ENCODE results near the gene ZNF724. TPM values are rescaled to one million over a fixed set of nuclear protein-coding genes. Genes with fewer than 3 reads are reported as not detected.
"Not testable (repeated sequence)": the region's sequence is repeated elsewhere in the genome, so short reads cannot be mapped to it uniquely, and the experiment has no call there.

ZNF724 gene
- total RNA-seq, result 4.2 TPM

DNA sequence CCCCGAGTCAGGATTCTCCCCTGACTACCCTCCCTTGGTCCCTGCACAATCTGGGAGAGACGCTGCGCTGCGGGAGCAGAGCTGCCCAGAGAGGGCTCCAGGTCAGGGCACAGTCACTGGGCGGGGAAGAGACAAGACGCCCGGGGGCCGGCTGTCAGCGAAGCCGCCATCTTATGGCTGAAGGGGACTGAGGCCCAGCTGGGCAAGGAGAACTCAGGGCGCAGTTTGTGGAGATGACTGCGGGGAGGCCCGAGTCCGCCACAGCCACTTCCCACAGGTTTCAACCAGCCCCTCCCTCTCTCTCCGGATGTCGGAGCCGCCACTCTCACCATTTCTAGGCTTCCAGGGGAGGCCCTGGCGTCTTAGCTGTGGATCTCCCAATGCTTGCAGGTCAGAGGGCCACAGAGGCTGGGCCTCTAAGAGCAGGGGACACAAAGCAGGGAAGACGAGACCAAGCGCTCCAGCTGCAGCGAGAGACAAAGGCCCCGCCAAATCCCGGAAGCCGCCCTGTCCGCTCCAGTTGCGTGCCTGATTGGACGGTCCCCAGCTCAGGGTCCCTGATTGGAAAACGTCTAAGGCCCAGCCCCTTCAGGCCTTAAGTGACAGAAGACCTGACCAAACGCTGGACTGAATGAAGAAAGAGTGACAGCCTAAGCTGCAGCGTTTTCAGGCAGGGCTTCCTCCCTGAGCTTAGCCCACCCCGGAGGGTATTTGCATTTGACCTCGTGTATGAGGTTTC lies at the start of gene ZNF724:
Gene ZNF724 (minus strand): TSS at position 484 of the 739 bp plus-strand sequence. CDS start 152 bp downstream, at position 332.
- H3K9me3 ChIP-seq, result no peaks in the 10 kb centered on the region
- peaks cover 5% of the 10 kb centered on the region for H3K4me1 ChIP-seq
- peak; percentile 96 to 97 for DNase-seq (ENCODE audit: extremely low spot score in 2 of 2)
- H3K27me3 ChIP-seq, result no peaks in the 10 kb centered on the region
- H3K27ac ChIP-seq, result peak within 1 kb of the TSS; percentile 51
- intact Hi-C loops (cut with DNase I), result no loop called here
- peak within 1 kb of the TSS; percentile 58 to 69 for H3K4me3 ChIP-seq
- TF ChIP-seq POLR2AphosphoS5 (IDR thresholded peaks at IDR 0.05; ENCODE audit: insufficient read depth in 1 of 2, low read depth in 1 of 2) (peak; percentile 60 to 86), CTCF (IDR thresholded peaks at IDR 0.05) (no peak)
- H3K36me3 ChIP-seq, result peaks cover 0 to 6% of the 10 kb centered on the region in 2 donors

DNA sequence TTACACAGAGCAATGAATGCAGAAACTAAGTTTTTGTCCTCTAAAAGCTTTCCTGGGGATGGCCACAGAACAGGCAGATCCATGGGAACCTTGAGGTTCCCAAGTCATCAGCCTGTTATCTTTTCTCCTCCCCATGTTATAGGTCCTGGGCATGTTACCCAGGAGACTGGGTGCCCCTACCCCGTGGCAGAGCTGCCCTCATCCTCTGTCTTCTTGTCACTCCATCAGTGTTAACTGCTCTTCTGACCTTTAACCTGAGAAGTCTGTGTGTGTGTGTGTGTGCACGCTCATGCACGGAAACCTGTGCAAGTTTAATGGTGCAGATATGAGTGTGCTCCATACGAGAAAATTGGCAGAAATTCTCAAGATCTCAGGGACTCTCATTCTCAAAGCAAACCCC lies 43.9 kb upstream of the ZNF724 start:
- no peak for TF ChIP-seq POLR2A (IDR thresholded peaks at IDR 0.05)
- DNase-seq (ENCODE audit: extremely low spot score in 2 of 2), result no peak
- intact Hi-C loops (cut with DNase I), result no loop called here
- Histone ChIP-seq H3K4me3 (no peak overlapping the region), H3K9me3 (no peaks in the 10 kb centered on the region), H3K4me1 (no peaks in the 10 kb centered on the region), H3K27ac (no peak overlapping the region), H3K36me3 (no peaks in the 10 kb centered on the region), H3K27me3 (no peaks in the 10 kb centered on the region)

GRCh38 chr19:23289966-23290365 lies 39.8 kb upstream of the ZNF724 start:
- intact Hi-C loops (cut with DNase I); H3K4me1 ChIP-seq; DNase-seq (ENCODE audit: extremely low spot score in 2 of 2): not testable (repeated sequence)

GRCh38 chr19:23287620-23288019 lies 37.4 kb upstream of the ZNF724 start:
- no peaks in the 10 kb centered on the region for H3K4me1 ChIP-seq
- no peak for DNase-seq (ENCODE audit: extremely low spot score in 2 of 2)
- intact Hi-C loops (cut with DNase I), result no loop called here
- TF ChIP-seq POLR2AphosphoS5 (IDR thresholded peaks at IDR 0.05; ENCODE audit: insufficient read depth in 1 of 2, low read depth in 1 of 2) (no peak), POLR2A (IDR thresholded peaks at IDR 0.05) (no peak), CTCF (IDR thresholded peaks at IDR 0.05) (no peak)
- H3K27me3 ChIP-seq, result no peaks in the 10 kb centered on the region
- no peak overlapping the region for H3K27ac ChIP-seq
- no peaks in the 10 kb centered on the region for H3K9me3 ChIP-seq
- H3K4me3 ChIP-seq, result no peak overlapping the region
- no peaks in the 10 kb centered on the region for H3K36me3 ChIP-seq

More at GRCh38 chr19:23289966-23290365, 39.8 kb upstream of the ZNF724 start:
- H3K27me3 ChIP-seq, H3K36me3 ChIP-seq, H3K27ac ChIP-seq, H3K9me3 ChIP-seq, H3K4me3 ChIP-seq: not testable (repeated sequence)

DNA sequence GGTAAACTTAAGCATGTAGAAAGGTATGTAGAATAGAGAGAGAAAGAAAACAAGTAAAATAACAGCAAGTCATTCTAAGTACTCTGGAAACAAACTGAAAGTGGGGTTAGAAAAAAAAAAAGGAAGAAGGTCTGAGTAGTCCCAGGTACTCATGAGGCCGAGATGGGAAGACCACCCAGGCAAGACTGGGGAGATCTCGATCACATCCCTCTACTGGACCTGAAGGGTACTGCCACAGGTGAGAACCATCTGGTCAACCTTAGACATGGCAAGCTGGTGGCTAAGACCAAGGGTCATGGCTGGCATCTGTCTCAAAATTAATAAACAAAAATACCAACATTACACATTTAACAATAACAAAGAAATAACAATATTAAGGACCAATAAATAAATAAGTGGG lies 36.3 kb upstream of the ZNF724 start:
- H3K36me3 ChIP-seq, result no peaks in the 10 kb centered on the region
- H3K4me1 ChIP-seq, result no peaks in the 10 kb centered on the region
- TF ChIP-seq POLR2A (IDR thresholded peaks at IDR 0.05), result no peak
- TF ChIP-seq CTCF (IDR thresholded peaks at IDR 0.05), result peak in 1 of 3 experiments; percentile 7
- TF ChIP-seq POLR2AphosphoS5 (IDR thresholded peaks at IDR 0.05; ENCODE audit: insufficient read depth in 1 of 2, low read depth in 1 of 2), result no peak
- no peak for DNase-seq (ENCODE audit: extremely low spot score in 2 of 2)
- no peaks in the 10 kb centered on the region for H3K27me3 ChIP-seq
- no peak overlapping the region for H3K4me3 ChIP-seq
- H3K27ac ChIP-seq, result no peak overlapping the region
- H3K9me3 ChIP-seq, result no peaks in the 10 kb centered on the region
- intact Hi-C loops (cut with DNase I), result no loop called here

GRCh38 chr19:23285948-23286347 lies 35.8 kb upstream of the ZNF724 start:
- no peaks in the 10 kb centered on the region for H3K36me3 ChIP-seq
- DNase-seq (ENCODE audit: extremely low spot score in 2 of 2), result no peak
- no peak overlapping the region for H3K4me3 ChIP-seq
- TF ChIP-seq POLR2AphosphoS5 (IDR thresholded peaks at IDR 0.05; ENCODE audit: insufficient read depth in 1 of 2, low read depth in 1 of 2), result no peak
- TF ChIP-seq POLR2A (IDR thresholded peaks at IDR 0.05), result no peak
- TF ChIP-seq CTCF (IDR thresholded peaks at IDR 0.05), result no peak
- no peaks in the 10 kb centered on the region for H3K27me3 ChIP-seq
- H3K9me3 ChIP-seq, result no peaks in the 10 kb centered on the region
- H3K27ac ChIP-seq, result no peak overlapping the region
- intact Hi-C loops (cut with DNase I), result no loop called here
- no peaks in the 10 kb centered on the region for H3K4me1 ChIP-seq

- H3K36me3 ChIP-seq; intact Hi-C loops (cut with DNase I); H3K9me3 ChIP-seq; H3K4me3 ChIP-seq; H3K4me1 ChIP-seq; H3K27ac ChIP-seq; H3K27me3 ChIP-seq; DNase-seq (ENCODE audit: extremely low spot score in 2 of 2): not testable (repeated sequence)
Observed at GRCh38 chr19:23285326-23285725, 35.1 kb upstream of the ZNF724 start.
